CD4-positive, alpha-beta T cell treated with Interferon gamma for 1 hour (primary cell): ENCODE measurements around the gene TEDC2.
"Not testable (repeated sequence)": the region's sequence is repeated elsewhere in the genome, so short reads cannot be mapped to it uniquely, and the experiment has no call there.

Experiments used
- DNase-seq: peaks from one replicate; pipeline ENCODE4 v3.0.0-alpha.2; 2020

Gene TEDC2

DNA sequence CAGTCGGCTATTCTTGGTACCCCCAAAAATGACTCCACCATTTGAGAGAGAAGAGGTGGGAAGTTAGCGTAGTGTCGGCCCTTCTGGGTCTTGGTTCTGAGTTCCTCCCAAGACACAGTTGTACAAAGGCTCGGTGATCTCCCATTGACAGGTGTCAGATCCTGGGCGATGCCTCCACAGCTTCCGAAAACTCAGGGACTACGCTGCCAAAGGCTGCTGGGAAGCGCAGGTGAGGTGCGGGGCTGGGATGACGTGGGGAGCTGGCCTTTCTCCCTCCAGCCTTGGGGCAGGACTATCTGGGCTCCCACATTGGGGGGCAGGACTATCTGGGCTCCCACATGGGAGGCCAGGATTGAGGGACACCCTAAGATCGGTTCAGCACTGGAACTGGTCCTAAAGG is 20.3 kb upstream of the TEDC2 start:
- DNase-seq, result no peak

DNA sequence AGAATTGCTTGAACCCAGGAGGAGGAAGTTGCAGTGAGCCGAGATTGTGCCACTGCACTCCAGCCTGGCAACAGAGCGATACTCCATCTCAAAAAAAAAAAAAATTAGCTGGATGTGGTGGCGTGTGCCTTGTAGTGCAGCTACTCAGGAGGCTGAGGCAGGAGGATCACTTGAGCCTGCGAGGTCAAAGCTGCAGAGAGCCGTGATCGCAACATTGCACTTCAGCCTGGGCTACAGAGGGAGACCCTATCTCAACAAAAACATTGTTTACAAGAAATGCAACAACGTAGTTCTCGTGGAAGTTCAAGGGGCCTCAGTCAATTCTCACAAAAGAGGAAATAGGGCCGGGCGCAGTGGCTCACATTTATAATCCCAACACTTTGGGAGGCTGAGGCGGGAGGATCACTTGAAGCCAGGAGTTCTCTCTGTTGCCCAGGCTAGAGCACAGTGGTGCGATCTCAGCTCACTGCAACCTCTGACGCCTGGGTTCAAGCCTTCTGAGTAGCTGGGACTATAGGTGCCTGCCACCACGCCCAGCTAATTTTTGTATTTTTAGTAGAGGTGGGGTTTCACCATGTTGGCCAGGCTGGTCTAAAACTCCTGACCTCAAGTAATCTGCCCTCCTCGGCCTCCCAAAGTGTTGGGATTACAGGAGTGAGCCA is 18.6 kb upstream of the TEDC2 start:
- DNase-seq, result not testable (repeated sequence)

DNA sequence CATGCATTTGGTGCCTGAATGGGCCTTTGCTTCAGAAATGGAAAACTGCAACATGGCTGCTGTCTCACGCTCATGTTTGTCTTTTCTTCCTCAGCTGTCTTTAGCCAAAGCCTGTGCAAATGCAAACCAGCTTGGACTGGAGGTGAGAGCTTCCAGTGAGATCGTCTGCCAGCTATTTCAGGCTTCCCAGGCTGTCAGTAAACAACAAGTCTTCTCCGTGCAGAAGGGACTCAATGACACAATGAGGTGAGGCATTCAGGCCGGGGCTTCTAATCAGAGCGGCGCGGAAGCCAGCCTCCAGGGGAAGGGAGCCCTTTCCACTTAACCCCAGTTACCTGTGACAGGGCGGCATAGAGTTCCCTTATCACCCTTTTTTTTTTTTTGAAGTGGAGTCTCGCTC is 16.4 kb upstream of the TEDC2 start:
- DNase-seq, result no peak

DNA sequence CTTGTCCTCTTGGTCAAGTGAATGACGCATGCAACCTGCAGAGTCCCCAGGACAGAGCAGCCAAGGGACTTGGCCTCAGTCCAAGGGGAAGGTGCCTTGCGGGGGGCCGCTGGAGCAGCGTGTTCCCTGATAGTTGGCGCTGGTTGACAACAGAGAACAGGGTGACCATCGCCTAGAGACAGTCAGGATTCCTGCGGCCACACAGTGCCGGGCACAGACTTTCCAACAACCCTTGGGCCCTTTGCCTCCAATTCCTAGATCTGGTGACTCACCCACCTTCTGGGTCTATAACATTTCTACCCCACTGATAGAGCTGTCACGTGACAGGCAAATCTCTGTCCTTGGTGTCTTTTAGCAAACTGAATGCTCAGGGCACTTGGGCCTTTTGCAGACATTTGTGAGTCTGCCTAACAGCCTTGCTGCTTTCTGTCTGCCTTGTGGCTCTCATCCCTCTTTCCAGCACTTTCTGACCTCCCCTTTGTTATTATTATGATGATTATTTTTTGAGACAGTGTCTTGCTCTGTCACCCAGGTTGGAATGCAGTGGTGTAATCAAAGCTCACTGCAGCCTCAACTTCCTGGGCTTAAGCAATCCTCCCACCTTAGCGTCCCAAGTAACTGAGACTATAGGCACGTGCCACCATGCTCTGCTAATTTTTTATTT is 11.9 kb upstream of the TEDC2 start:
- no peak for DNase-seq

DNA sequence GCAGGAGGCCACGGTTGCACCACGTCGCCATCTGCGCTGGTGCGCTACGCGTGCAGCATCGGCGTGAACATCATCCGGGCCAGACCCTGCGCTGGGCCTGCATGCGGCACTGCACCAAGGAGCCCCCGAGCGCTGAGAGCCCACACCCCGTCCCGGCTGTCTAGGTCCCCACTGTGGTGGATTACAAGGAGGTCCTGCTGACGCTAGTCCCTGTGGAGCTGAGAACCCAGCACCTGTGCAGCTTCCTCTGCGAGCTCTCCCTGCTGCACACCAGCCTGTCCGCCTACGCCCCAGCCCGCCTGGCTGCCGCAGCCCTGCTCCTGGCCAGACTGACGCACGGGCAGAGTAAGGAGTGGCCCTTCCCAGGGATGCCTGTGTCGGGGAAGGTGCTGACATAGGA is 10.8 kb upstream of the TEDC2 start:
- DNase-seq, result no peak

DNA sequence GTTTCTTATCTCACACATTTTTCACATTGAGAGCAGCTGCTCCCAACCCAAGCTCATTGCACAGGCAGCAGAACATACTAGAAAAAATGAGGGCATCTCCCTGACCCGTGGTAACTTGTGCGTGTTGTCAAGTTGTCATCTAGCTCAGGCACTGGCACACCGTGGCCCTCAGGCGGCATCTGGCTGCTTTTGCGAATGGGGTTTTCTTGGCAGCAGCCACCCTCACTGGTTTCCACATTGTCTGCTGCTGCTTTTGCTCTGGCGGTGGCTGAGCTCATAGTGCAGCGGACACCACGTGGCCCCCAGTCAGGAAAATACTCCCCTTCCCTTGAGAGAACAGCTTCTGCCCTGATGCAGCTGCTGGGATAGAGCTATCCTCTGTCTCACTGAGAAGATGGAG is 9.4 kb upstream of the TEDC2 start:
- no peak for DNase-seq

DNA sequence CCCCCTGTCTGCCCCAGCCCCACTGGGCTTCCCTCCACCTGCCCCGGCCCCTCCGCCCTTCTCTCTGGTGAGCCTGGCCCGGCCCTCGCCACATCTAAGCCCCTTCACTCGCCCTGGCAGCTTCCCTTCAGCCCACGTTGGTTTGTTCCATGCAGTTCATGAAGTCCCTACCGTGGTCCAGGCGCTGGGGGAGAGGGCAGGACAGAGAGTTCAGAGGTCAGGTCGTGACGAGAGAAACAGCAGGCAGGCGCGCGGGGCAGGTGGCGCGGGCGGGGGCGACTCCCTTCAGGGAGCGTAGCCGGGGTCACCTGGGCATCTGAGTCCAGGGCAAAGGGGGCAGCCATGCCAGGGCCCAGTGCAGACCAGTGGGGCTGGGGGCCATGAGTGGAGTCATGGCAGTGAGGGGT is 8.9 kb upstream of the TEDC2 start:
- DNase-seq, result no peak

DNA sequence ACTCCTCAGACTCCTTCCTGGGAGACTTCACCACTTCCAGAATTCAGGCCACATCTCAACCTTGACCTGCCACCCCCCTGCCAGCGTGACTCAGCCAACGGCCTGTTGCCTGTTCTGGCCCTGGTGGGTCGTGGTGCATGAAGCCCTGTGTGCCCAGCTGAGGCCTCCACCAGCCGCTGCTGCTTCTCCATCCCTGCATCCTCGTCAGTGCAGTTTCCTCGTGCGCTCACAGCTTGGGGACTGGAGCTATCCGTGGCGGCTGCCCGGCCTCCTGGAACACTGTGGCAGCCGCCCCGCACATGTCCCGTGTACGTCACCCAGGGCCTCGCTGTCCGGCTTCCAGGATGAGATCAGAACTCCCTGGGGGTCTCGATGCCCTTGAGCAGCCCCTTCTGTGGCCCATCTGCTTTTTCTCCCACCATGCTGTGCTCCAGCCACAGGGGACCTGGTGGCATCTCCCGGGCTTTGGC is 8.0 kb upstream of the TEDC2 start:
- no peak for DNase-seq

DNA sequence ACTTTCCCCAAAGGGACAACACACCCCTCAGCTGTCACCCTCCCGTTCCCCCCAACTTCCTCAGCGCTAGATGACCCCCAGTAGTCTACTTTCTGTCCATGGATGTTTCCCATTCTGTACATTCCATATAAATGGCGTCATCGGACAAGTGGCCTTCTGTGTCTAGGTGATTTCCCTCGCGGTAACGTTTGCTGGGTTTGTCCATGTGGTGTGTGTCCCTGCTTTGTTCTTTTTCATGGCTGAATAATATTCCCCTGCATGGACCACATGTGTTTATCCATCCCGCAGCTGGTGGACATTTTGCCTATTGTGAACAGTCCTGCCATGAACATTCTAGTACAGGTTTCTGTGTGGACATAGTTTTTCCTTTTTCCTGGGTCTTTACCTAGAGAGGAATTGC is 7.3 kb upstream of the TEDC2 start:
- no peak for DNase-seq

DNA sequence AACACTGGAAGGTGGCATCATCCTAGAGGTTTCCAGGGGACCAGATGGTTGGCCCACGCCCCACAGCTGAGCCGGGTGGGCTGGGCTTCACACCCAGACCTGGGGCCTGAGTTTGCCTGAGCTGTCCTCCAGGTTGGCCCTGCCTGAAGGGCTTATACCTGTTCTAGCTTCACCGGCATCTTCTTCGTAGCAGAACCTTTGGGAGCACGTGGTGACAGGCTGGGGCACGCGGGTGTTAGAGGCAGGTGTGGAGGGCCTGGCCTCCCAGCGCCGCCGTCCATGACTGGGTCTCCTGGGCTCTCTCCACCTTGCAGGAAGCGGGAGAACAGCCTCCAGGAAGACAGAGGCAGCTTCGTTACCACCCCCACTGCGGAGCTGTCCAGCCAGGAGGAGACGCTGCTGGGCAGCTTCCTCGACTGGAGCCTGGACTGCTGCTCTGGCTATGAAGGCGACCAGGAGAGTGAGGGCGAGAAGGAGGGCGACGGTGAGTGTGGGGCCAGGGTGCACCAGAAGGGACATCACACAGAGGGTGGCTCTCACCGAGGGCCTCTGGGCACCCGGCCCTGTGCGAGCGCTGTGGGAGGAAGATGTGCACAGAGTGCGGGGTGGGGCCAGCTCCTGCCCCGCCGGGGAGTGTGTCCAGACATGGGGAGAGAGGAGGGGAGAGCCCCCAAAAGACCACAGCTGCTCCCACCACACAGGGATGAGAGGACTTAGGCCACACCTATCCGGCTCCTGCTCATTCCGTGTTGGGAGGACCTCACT is 4.6 kb upstream of the TEDC2 start:
- no peak for DNase-seq

DNA sequence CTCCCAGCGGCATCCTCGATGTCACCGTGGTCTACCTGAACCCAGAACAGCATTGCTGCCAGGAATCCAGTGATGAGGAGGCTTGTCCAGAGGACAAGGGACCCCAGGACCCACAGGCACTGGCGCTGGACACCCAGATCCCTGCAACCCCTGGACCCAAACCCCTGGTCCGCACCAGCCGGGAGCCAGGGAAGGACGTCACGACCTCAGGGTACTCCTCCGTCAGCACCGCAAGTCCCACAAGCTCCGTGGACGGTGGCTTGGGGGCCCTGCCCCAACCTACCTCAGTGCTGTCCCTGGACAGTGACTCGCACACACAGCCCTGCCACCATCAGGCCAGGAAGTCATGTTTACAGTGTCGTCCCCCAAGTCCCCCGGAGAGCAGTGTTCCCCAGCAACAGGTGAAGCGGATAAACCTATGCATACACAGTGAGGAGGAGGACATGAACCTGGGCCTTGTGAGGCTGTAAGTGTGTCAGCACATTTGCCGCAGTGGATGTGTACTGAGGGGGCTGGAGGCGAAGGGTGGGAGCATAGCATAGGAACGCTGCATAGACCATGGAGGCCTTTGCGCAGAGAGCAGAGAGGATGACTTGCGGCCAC is 3.3 kb upstream of the TEDC2 start:
- DNase-seq, result no peak

DNA sequence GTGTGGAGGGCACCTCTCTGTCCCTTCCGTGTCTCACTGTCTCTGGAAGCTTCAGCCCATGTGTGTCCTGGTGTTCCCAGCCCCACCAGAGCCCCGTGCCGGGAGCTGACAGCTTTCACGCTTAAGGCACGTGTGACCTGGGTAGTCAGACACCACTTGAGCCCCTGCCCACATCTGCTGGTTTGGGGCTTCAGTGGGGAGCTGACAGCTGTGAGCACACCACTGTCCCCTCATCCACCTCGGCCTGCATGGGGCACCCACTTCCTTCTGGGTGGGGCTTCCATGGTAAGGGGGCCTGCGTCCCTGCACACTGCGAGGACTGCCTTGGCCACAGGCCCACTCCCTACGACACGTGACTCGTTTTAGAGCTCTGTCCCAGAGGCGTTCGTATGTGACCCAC is 2.6 kb upstream of the TEDC2 start:
- no peak for DNase-seq

DNA sequence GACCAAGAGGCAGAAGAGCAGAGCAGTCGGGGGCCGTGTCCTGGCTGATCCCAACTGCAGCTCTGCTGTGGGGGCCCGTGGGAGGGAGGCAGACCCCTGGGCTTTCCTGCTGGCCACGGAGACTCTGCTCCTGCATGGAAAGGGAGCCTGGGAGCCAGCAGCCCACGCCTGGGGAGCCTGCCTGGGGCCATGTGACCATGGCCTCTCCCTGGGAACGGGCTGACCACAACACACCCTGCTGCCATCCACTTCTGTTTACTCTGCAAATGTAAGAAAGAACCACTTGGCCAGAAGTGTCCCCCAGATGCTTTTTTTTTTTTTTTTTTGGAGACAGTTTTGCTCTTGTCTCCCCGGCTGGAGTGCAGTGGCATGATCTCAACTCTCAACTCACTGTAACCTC is 2.0 kb upstream of the TEDC2 start:
- DNase-seq, result no peak

DNA sequence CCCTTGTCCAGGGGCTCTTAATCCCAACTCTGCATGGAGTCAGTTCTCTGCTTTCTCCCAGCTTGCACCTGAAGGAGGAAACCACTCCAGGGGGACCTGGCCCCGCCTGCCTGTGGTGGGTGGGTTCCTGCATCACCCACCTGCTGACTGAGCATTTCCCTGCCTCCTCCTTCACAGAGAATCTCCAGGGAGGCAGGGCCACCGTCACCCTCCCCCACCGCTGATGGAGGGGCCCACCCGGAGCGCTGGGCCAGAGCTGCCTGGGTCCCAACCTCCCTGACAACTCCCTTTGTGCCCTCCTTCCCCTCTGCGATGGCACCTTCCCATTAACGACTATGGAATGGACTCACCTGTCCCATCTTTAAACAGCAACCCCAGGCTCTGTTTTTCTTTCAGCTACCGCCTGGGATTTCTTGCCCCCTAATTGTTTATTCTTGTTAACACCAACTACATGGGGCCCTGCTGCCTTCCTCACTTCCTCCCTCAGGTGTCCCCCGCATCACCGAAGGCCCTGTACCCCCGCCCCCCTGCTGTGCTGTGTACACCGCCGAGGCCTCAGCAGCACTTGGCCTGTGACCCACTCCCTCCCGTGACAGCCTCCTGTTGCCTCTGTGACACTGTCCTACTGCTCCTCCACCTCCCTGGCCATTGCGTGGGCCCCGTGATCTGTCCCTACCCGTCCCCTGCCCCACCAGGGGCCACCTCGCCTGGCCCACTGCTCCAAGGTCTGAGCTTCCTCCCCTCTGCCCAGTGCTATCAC is 842 bp upstream of the TEDC2 start:
- DNase-seq, result no peak

DNA sequence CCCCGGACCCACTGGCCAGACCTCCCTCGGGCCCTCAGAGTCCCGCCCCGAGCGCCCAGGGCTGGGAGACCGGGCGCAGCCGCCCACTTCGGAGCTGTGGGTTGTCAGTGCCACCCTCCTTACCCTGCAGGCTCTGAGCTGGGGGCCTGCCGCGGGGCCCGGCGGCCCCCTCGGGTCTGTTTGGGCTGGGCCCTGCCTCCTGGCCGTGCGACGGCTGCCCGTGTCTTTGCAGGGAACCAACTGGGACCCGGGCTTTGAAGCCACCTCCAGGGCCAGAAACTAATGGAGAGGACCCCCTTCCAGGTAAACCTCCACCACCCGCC is 443 bp downstream of the TEDC2 start:
- no peak for DNase-seq

DNA sequence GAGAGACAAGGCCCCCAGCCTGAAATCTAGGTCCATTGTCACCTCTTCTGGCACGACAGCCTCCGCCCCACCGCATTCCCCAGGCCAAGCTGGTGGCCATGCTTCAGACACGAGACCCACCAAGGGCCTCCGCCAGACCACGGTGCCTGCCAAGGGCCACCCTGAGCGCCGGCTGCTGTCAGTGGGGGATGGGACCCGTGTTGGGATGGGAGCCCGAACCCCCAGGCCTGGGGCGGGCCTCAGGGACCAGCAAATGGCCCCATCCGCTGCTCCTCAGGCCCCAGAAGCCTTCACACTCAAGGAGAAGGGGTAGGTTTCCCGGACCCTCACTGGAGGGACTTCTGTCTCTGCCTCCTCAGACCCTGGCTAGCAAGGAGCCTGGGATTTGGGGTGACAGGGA is 1.0 kb downstream of the TEDC2 start:
- no peak for DNase-seq

DNA sequence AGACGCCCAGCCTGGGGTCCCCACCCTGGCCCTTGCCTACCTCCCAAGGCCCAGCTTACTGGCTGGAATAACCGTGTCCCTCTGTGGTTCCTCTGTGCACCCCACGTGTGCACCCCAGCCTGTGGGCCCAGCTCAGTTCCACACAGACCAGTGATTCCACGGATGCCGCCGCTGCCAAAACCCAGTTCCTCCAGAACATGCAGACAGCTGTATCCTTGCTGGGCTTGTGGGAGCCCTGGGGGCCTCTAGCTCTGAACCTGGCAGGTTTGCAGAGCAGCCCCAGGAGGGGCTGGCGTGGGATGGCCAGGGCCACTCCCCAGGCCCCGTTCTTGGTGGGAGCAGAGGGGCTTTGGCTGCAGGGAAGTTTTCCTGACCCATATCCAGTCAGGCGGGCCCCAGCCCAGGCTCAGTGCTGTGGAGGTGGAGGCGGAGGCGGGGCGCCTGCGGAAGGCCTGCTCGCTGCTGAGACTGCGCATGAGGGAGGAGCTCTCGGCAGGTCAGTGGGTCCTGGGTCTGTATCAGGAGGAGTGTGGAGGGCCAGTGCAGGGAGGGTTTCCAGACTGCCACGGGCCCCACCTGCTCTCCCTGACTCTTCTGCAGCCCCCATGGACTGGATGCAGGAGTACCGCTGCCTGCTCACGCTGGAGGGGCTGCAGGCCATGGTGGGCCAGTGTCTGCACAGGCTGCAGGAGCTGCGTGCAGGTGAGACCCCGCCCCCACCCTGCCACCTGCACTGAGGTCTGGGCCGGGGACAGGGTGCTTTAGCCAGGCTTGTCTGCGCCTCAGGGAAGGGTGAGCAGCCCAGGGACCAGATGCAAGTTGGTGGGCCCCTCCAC is 2.3 kb downstream of the TEDC2 start:
- no peak for DNase-seq

DNA sequence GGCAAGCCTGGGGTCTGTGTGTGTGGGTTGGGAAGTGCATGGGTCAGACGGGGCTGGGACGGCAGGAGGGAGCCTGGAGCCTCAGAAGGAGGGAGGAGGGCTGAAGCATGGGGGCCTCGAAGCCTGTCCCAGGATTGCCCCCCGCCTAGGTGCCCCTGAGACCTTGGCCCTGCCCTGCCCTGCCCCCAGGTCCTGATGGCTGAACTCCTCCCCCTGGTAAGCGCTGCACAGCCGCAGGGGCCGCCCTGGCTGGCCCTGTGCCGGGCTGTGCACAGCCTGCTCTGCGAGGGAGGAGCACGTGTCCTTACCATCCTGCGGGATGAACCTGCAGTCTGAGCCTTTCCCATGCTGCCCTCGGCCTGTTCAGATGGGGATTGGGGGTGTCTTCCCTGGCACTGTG is 4.4 kb downstream of the TEDC2 start:
- no peak for DNase-seq

DNA sequence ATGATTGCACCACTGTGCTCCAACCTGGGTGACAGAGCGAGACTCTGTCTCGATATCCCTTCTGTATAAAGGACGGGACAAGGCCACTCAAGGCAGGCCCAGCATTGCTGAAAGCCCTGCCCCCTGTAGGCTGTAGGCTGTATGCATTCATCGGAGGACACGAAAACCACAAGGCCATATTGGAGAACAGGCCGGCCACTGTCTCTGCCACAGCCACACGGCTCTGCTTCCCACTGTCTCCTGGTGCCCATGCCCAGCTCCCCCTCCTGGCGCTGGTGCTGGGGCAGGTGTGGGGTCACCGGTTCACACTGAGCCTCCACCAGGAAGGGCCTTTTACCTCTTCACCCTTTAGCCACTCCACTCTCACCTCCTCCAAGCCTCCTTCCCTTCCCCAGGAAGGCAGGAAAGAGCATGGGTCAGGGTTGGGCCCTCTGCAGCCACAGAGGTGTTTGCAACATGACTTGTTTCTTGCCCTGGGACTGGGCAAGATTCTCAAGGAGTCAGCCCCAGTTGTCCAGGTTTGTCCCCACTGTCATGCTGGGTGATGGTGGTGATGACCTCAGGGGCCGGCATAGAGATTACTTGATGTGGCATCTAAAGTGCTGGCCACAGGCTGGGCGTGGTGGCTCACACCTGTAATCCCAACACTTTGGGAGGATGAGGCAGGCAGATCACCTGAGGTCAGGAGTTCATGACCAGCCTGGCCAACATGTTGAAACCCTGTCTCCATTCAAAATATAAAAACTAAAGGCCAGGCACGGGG is 5.9 kb downstream of the TEDC2 start:
- no peak for DNase-seq

DNA sequence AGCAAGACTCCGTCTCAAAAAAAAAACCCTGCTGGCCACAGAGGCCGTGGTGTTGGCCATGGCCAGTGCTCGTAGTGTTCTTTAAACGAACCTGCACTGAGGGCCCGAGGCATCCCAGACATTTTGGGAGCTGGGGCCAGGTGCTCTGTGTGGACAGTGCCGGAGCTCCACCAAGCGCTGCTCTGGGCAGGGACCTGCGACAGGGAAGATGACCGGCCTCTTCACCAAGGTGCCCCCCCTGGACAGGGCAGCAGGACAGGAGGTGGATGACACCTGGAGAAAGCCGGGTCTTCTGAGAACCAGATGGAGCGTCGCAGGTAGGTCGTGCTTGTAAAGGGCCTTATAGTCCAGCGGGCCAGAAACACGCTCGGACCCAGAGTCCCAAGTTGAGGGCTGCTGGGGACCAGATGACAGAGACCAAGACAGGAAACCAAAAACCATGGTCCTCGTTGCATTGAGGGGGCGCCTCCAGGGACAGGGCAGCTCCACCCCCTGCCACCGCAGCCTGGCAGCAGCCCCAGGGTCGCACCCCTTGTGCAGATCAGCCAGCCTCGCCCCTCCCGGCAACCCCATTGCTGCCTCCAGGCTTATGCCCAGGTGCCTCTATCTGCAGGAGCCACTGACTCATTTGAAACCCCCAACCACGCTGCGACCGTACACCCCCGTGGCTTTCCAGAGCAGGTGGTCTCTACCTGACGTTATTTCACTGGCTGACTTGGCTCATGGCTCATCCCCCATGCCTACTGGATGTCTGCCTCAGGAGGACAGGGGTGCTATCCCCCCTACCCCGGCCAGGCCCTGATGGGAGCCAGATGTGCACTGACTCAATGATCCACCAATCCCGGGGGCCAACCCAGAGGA is 7.0 kb downstream of the TEDC2 start:
- no peak for DNase-seq
